RWPE2 (cell line): ENCODE data around the gene TTC32.
"Not testable (repeated sequence)": the region's sequence is repeated elsewhere in the genome, so short reads cannot be mapped to it uniquely, and the experiment has no call there.

ENCODE experiments used
- ATAC-seq: fragments of 200-7000 bp; cut with Tn5 transposase; 3 replicates; pipeline ENCODE4 v1.9.1; 2021; ENCODE audit warnings: low read depth
- DNase-seq: peaks from one replicate; pipeline ENCODE4 v3.0.0-alpha.2; 2020; ENCODE audit warnings: low spot score
- H3K27ac ChIP-seq: fragments of 450-650 bp; 2 replicates; pipeline ENCODE4 v1.5.1; 2017; ENCODE audit warnings: mild to moderate bottlenecking; ENCODE audit not compliant: poor library complexity, severe bottlenecking
- H3K27me3 ChIP-seq: fragments of 250-450 bp; sonication (Bioruptor Pico); 2 replicates; pipeline ENCODE4 v1.5.1; 2021; ENCODE audit warnings: mild to moderate bottlenecking, moderate library complexity; ENCODE audit not compliant: insufficient read depth, poor library complexity, severe bottlenecking
- H3K36me3 ChIP-seq: fragments of 250-450 bp; sonication (Bioruptor Pico); 2 replicates; pipeline ENCODE4 v1.5.1; 2020; ENCODE audit warnings: low read depth, mild to moderate bottlenecking, moderate library complexity
- H3K4me1 ChIP-seq: fragments of 250-450 bp; sonication (Bioruptor Pico); 2 replicates; pipeline ENCODE4 v1.5.1; 2021; ENCODE audit warnings: mild to moderate bottlenecking, moderate library complexity; ENCODE audit not compliant: insufficient read depth, poor library complexity, severe bottlenecking
- H3K4me3 ChIP-seq: fragments of 250-450 bp; sonication (Bioruptor Pico); 2 replicates; pipeline ENCODE4 v1.5.1; 2021; ENCODE audit warnings: mild to moderate bottlenecking, moderate library complexity; ENCODE audit not compliant: severe bottlenecking
- H3K9me3 ChIP-seq: fragments of 250-450 bp; sonication (Bioruptor Pico); 2 replicates; pipeline ENCODE4 v1.5.1; 2021; ENCODE audit warnings: mild to moderate bottlenecking, moderate library complexity; ENCODE audit not compliant: severe bottlenecking
- TF ChIP-seq, protein P1 (sequence below): fragments of 450-650 bp; IDR thresholded peaks from one replicate; pipeline ENCODE4 v1.5.1; 2017; ENCODE audit warnings: mild to moderate bottlenecking, moderate library complexity; ENCODE audit not compliant: poor library complexity, severe bottlenecking

The TTC32 gene

DNA sequence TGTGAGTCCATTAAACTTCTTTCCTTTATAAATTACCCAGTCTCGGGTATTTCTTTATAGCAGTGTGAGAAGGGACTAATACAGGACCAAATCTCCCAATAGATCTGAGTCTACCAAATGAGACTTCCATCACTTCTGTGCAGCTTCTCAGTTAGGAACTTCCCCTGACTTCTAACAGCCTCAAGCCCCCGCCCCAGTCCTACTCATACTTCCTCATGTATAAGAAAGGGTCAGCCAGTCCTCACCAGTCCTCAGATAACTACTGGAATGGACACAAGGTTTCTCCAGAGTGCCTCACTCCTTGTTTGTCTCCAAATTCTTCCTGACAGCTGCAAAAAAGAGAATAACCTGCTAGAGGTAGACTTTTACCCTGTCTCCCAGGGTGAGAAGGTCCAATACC, 19.5 kb downstream of the TTC32 start:
- Histone ChIP-seq H3K9me3 (no peaks in the 10 kb centered on the region), H3K4me1 (no peaks in the 10 kb centered on the region), H3K36me3 (no peaks in the 10 kb centered on the region), H3K27me3 (no peaks in the 10 kb centered on the region), H3K4me3 (no peak overlapping the region), H3K27ac (no peak overlapping the region)
- ATAC-seq, result no peak
- TF ChIP-seq, protein P1, sequence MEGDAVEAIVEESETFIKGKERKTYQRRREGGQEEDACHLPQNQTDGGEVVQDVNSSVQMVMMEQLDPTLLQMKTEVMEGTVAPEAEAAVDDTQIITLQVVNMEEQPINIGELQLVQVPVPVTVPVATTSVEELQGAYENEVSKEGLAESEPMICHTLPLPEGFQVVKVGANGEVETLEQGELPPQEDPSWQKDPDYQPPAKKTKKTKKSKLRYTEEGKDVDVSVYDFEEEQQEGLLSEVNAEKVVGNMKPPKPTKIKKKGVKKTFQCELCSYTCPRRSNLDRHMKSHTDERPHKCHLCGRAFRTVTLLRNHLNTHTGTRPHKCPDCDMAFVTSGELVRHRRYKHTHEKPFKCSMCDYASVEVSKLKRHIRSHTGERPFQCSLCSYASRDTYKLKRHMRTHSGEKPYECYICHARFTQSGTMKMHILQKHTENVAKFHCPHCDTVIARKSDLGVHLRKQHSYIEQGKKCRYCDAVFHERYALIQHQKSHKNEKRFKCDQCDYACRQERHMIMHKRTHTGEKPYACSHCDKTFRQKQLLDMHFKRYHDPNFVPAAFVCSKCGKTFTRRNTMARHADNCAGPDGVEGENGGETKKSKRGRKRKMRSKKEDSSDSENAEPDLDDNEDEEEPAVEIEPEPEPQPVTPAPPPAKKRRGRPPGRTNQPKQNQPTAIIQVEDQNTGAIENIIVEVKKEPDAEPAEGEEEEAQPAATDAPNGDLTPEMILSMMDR, result no peak
- no peak for DNase-seq

GRCh38 chr2:19881908-19882265, 19.9 kb downstream of the TTC32 start:
- H3K4me3 ChIP-seq, result no peak overlapping the region
- TF ChIP-seq, protein P1, result no peak
- H3K36me3 ChIP-seq, result no peaks in the 10 kb centered on the region
- H3K27me3 ChIP-seq, result no peaks in the 10 kb centered on the region
- no peak overlapping the region for H3K27ac ChIP-seq
- ATAC-seq (no peak), DNase-seq (no peak)
- H3K9me3 ChIP-seq, result no peaks in the 10 kb centered on the region
- H3K4me1 ChIP-seq, result no peaks in the 10 kb centered on the region

DNA sequence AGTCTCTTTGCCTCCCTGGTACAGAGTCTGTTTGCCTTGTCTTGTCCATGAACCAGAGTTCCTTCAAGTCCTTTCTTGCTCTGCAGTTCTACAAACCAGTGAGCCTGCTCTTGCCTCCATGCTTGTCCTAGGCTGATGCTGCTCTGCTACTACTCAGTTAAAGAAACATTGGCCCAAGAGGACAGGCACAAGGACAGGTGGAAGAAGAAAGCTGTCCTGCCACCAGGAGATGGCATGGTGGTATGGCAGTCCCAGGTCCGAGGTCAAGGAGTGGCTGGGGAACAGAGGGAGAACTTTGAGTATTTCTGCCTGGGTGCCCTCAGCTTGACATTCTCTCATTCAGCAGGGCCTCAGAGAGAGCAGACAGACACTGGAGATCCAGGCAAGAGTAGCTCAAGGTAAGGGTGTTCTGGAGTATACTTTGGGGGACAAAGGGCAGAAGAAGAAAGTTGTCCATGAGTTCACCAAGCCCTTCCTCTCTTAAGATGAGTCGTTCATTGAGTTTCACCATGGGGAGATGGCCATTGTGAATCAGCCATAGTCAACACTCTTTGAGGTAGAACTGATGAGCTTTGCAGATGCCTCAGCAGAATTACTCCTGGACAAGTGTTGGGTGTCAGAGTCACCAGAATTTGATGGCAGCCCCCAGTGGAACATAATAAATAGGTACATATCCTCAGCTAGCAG, 20.4 kb downstream of the TTC32 start:
- Histone ChIP-seq H3K9me3 (no peaks in the 10 kb centered on the region), H3K27ac (no peak overlapping the region), H3K4me1 (no peaks in the 10 kb centered on the region), H3K4me3 (no peak overlapping the region), H3K36me3 (no peaks in the 10 kb centered on the region), H3K27me3 (no peaks in the 10 kb centered on the region)
- DNase-seq, result no peak
- ATAC-seq, result no peak
- TF ChIP-seq, protein P1, result no peak

GRCh38 chr2:19880191-19880590, 21.6 kb downstream of the TTC32 start:
- H3K4me3 ChIP-seq, ATAC-seq, H3K4me1 ChIP-seq: not testable (repeated sequence)

DNA sequence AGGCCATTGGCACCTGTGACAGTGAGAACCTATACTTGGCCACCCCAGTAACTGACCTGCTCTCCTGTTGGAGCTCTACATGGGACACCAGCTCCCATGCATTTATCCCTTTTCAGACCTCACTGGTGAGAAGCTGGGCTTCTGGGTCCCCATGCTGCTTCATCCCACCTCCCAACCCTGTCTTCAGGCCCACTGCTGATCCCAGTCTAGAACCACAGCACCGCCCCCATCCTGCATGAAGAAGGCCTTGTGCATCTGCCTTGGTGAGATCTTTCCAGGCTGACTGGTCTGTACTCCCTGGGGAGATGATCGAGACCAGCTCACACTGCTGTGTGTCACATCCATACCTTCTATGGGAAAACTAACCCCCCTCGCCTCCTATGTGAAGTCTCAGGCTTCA, 22.7 kb downstream of the TTC32 start:
- H3K4me3 ChIP-seq, result no peak overlapping the region
- no peaks in the 10 kb centered on the region for H3K36me3 ChIP-seq
- H3K27me3 ChIP-seq, result no peaks in the 10 kb centered on the region
- no peak overlapping the region for H3K27ac ChIP-seq
- H3K9me3 ChIP-seq, result no peaks in the 10 kb centered on the region
- no peaks in the 10 kb centered on the region for H3K4me1 ChIP-seq
- ATAC-seq (no peak), DNase-seq (no peak)
- TF ChIP-seq, protein P1, result no peak

More at GRCh38 chr2:19880191-19880590, 21.6 kb downstream of the TTC32 start:
- DNase-seq, H3K36me3 ChIP-seq, H3K27me3 ChIP-seq, H3K27ac ChIP-seq, H3K9me3 ChIP-seq: not testable (repeated sequence)
